HG02763 (cell line): Measurements from ENCODE around the gene HPX.
"Not testable (repeated sequence)": the region's sequence is repeated elsewhere in the genome, so short reads cannot be mapped to it uniquely, and the experiment has no call there.

Experiments
- ATAC-seq: cut with Tn5 transposase; IDR thresholded peaks from one replicate; pipeline ENCODE4 v1.9.1; 2021; ENCODE audit warnings: mild to moderate bottlenecking, moderate library complexity; ENCODE audit not compliant: unreplicated experiment

The HPX gene

DNA sequence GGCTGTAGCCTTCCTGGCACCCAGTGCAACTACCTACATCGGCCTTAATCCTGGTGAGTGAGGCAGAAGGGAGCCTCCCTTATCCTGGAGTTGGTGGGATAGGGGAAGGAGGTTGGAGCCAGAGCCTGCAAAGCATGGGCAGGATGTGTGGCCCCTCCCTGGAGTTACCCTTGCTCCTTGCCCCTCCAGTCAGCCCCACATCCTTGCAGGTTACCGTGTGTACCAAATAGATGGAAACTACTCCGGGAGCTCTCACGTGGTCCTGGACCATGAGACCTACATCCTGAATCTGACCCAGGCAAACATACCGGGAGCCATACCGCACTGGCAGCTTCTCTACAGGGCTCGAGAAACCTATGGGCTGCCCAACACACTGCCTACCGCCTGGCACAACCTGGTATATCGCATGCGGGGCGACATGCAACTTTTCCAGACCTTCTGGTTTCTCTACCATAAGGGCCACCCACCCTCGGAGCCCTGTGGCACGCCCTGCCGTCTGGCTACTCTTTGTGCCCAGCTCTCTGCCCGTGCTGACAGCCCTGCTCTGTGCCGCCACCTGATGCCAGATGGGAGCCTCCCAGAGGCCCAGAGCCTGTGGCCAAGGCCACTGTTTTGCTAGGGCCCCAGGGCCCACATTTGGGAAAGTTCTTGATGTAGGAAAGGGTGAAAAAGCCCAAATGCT is 46.7 kb downstream of the HPX start:
- ATAC-seq = no peak

DNA sequence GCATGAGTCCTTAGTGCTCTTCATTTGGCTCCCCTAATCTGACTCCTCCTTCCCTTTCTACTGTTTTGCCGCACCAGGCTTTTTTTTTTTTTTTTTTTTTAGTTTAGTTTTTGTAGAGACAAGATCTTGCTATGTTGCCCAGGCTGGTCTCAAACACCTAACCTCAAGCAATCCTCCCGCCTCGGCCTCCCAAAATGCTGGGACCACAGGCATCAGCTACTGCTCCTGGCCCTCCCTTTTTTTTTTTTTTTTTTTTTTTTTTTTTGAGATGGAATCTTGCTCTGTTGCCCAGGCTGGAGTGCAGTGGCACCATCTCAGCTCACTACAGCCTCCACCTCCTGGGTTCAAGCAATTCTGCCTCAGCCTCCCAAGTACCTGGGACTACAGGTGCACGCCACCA is 48.5 kb downstream of the HPX start:
- not testable (repeated sequence) for ATAC-seq

DNA sequence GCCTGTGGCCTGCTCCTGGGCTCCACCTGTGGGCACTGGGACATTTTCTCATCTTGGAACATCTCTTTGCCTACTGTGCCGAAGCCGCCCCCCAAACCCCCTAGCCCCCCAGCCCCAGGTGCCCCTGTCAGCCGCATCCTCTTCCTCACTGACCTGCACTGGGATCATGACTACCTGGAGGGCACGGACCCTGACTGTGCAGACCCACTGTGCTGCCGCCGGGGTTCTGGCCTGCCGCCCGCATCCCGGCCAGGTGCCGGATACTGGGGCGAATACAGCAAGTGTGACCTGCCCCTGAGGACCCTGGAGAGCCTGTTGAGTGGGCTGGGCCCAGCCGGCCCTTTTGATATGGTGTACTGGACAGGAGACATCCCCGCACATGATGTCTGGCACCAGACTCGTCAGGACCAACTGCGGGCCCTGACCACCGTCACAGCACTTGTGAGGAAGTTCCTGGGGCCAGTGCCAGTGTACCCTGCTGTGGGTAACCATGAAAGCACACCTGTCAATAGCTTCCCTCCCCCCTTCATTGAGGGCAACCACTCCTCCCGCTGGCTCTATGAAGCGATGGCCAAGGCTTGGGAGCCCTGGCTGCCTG is 49.2 kb downstream of the HPX start:
- ATAC-seq = no peak

DNA sequence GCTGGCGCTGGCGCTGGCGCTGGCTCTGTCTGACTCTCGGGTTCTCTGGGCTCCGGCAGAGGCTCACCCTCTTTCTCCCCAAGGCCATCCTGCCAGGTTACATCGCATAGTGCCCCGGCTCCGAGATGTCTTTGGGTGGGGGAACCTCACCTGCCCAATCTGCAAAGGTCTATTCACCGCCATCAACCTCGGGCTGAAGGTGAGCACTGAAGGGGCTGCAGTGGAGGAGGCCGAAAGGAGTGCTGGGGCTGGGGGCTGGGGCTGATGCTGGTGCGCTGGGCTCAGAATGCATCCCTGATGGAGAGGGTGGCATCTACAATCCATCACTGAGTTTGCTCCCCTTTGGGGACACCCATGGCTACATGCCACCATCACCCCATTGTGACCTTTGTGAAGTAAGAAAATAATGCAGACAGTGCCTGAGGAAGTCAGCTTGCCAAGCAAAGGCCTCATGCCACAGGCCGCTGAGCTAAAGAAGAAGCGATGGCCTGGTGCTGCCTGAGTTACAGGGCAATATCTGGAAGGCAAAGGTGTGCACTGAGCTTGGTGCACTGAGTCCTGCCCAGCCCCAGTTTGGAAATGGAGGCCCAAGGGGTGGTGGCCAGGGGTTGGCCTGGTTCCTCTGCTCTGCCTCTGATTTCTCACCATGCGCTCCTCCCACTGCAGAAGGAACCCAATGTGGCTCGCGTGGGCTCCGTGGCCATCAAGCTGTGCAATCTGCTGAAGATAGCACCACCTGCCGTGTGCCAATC is 49.9 kb downstream of the HPX start:
- no peak for ATAC-seq

DNA sequence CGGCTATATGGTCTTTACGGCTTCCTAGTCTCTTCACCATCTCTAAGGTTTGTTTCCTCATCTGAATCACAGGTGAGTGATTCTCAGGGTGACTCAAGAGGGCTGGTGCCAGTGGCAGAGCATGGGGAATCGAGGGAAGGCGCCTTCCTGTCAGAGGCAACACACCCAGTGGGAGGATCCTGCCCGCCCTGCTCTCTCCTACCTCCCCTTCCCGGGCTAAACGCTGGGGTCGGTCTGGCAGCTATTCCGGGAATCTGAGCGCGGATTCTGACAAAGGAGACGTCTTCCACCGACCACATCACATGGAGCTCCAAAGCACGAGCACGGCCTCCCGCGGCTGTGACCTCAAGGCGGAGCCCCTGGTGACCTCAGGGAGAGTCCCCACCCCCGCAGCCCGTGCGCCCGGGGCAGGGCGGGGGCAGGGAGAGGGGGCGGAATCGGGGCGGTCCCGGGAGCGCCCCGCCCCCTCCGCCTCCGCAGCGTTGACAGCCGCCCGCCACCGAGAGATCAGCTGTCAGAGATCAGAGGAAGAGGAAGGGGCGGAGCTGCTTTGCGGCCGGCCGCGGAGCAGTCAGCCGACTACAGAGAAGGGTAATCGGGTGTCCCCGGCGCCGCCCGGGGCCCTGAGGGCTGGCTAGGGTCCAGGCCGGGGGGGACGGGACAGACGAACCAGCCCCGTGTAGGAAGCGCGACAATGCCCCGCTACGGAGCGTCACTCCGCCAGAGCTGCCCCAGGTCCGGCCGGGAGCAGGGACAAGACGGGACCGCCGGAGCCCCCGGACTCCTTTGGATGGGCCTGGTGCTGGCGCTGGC is 50.7 kb downstream of the HPX start, which contains the start of gene SMPD1:
Gene SMPD1, plus strand, starts transcription at position 570 of the 813 bp plus-strand sequence. Its CDS starts 125 bp downstream, at position 695.
- peak; percentile 98 for ATAC-seq

DNA sequence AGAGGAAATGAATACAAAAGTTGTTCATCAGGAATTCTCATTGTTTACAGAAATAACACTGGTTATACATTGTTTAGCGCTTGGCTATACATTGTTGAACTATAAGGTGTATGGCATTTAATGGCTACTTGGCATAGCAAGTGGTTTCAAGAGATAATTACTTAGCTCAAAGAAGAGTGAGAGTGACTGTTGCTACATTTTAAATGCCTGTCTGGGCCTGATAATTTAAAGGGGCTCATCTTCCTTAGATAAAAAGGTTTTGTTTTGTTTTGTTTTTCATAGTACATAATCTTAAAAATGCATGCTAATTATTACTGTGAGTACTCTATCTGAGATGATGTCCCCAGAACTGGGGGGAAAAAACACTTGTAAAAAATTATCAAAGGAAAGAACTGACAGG is 52.0 kb downstream of the HPX start:
- ATAC-seq = no peak

DNA sequence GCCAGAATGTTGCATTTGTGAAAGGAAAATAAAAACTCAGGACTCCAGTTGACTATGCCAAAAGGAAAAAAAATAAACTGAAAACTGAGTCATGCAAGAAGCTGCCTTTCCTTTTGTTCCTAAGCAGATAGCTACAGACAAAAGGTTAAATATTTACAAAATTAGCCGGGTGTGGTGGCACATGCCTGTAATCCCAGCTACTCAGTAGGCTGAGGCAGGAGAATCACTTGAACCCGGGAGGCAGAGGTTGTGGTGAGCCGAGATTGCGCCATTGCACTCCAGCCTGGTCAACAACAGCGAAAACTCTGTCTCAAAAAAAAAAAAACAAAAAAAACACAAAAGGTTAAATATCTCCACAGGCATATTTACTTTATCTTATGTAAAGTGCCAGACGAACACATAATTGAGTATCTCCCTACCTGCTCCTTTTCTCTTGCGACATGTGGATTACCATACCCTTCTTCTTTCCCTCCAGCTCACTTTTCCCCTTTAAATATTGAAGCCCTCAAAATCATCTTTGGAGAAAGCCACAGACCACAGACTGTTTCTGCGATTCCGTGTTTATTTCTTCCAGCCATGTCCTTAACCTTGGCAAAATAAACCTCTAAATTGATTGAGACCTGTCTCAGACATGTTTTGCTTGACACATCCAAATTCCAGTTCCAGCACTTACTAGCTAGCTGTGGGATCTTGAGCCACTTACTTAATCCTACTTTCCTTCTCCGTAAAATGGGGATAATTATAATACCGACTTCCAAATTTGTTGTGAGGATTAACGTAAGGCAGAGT is 52.8 kb downstream of the HPX start:
- ATAC-seq = no peak

DNA sequence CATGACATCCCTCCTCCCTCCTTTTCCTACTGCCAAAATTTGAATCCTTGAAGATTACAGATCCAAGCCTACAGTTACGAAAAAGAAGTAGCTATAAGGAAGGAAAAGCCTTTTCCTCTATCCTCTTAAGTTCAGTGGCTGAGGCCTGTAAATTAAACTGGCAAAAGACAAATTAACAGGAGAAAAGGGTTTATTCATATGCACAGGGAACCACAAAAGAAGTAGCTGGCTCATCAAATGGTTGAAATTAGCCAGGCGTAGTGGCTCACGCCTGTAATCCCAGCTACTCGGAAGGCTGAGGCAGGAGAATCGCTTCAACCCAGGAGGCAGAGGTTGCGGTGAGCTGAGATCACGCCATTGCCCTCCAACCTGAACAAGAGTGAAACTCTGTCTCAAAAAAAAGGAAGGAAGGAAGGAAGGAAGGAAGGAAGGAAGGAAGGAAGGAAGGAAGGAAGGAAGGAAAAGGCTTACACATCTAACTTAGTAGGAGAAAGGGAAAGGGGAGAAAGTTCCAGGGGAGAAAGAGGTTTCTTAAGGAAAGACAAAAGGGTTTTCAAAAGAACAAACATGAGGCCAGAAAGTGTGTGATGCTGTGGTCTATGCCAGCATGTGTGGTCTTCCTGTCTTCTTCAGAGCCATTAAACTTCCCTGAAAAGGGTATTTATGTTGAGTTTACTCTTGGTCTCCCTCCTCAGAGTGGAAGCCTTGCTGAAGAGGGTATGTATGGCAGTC is 55.6 kb downstream of the HPX start:
- ATAC-seq = no peak
